DMS153 (cell line): Measurements from ENCODE around the gene CILP2.

Experiments
- DNase-seq: peaks from one replicate; lab custom pipeline; 2025; lab: John Stamatoyannopoulos, UW

Gene CILP2

GRCh38 chr19:19504754-19505668, 33.1 kb upstream of the CILP2 start:
- DNase-seq, result no peak

- no peak for DNase-seq
Measured at GRCh38 chr19:19505669-19506326, 32.3 kb upstream of the CILP2 start.

GRCh38 chr19:19506592-19506991, 31.5 kb upstream of the CILP2 start:
- no peak for DNase-seq

- DNase-seq, result no peak
Measured at GRCh38 chr19:19507354-19507753, 30.7 kb upstream of the CILP2 start.

- DNase-seq, result no peak
Measured at GRCh38 chr19:19508217-19508616, 29.8 kb upstream of the CILP2 start.

GRCh38 chr19:19510432-19510831, 27.6 kb upstream of the CILP2 start:
- DNase-seq, result no peak

- no peak for DNase-seq
Measured at GRCh38 chr19:19513682-19514081, 24.4 kb upstream of the CILP2 start.

GRCh38 chr19:19514215-19514657, 23.8 kb upstream of the CILP2 start:
- no peak for DNase-seq

GRCh38 chr19:19514881-19515641, 23.0 kb upstream of the CILP2 start, which contains the start of gene TSSK6:
TSS of gene TSSK6 (minus strand) at chr19:19515548. CDS start at chr19:19515427, 121 bp downstream.
- DNase-seq, result no peak

- DNase-seq, result peak; percentile 83
Measured at GRCh38 chr19:19515642-19516519, 22.2 kb upstream of the CILP2 start, which contains the start of gene NDUFA13. TSS of gene NDUFA13 (plus strand) at chr19:19516225. CDS start at chr19:19516239, 14 bp downstream.

GRCh38 chr19:19517235-19517619, 20.8 kb upstream of the CILP2 start:
- no peak for DNase-seq

- no peak for DNase-seq
Measured at GRCh38 chr19:19520989-19521388, 17.1 kb upstream of the CILP2 start.

GRCh38 chr19:19523177-19523576, 14.9 kb upstream of the CILP2 start:
- DNase-seq, result no peak

- DNase-seq, result no peak
Measured at GRCh38 chr19:19524053-19524452, 14.0 kb upstream of the CILP2 start.

GRCh38 chr19:19525611-19526380, 12.3 kb upstream of the CILP2 start:
- no peak for DNase-seq

GRCh38 chr19:19526581-19527370, 11.3 kb upstream of the CILP2 start:
- DNase-seq, result no peak

GRCh38 chr19:19527371-19527656, 10.8 kb upstream of the CILP2 start:
- DNase-seq, result no peak

GRCh38 chr19:19527674-19528625, 10.1 kb upstream of the CILP2 start:
- DNase-seq, result no peak
